Glomerular visceral epithelial cell (primary cell): Measurements from ENCODE around the gene NEAT1.

Experiments
- DNase-seq: peaks from one replicate; pipeline ENCODE4 v3.0.0-alpha.2; 2016; ENCODE audit errors: extremely low spot score

The NEAT1 gene

GRCh38 chr11:65421794-65422632 is 585 bp upstream of the NEAT1 start:
- peak; percentile 97 for DNase-seq

- DNase-seq: peak; percentile 50
These were observed 1.1 kb downstream of the NEAT1 start for GRCh38 chr11:65423516-65424204.

GRCh38 chr11:65424205-65425104 is 1.9 kb downstream of the NEAT1 start:
- peak; percentile 66 for DNase-seq

GRCh38 chr11:65425105-65425970 is 2.7 kb downstream of the NEAT1 start:
- peak; percentile 77 for DNase-seq

GRCh38 chr11:65425971-65426838 is 3.6 kb downstream of the NEAT1 start:
- peak; percentile 70 for DNase-seq

GRCh38 chr11:65426839-65427690 is 4.5 kb downstream of the NEAT1 start:
- DNase-seq: peak; percentile 62

GRCh38 chr11:65427691-65428577 is 5.3 kb downstream of the NEAT1 start:
- peak; percentile 74 for DNase-seq

GRCh38 chr11:65428578-65429067 is 6.0 kb downstream of the NEAT1 start:
- peak; percentile 56 for DNase-seq

GRCh38 chr11:65429068-65429681 is 6.6 kb downstream of the NEAT1 start:
- DNase-seq: peak; percentile 71

- peak; percentile 84 for DNase-seq
These were observed 7.3 kb downstream of the NEAT1 start for GRCh38 chr11:65429724-65430405.

- DNase-seq: peak; percentile 60
These were observed 8.0 kb downstream of the NEAT1 start for GRCh38 chr11:65430406-65431217.

GRCh38 chr11:65431451-65432099 is 9.0 kb downstream of the NEAT1 start:
- DNase-seq: peak; percentile 34

GRCh38 chr11:65432100-65432650 is 9.6 kb downstream of the NEAT1 start:
- DNase-seq: peak; percentile 27

GRCh38 chr11:65432686-65433582 is 10.3 kb downstream of the NEAT1 start:
- DNase-seq: peak; percentile 54
